Muscle of leg (tissue), 11 donors: Measurements from ENCODE around the gene UNC79. TPM values are rescaled to one million over a fixed set of nuclear protein-coding genes. Genes with fewer than 3 reads are reported as not detected.
"Not testable (repeated sequence)": the region's sequence is repeated elsewhere in the genome, so short reads cannot be mapped to it uniquely, and the experiment has no call there.

ENCODE experiments used
- DNase-seq: peaks from one replicate; pipeline ENCODE4 v3.0.0; 2013
- H3K27ac ChIP-seq: one replicate; pipeline ENCODE4 v1.5.1; 2013; ENCODE audit warnings: mild to moderate bottlenecking, low read length, control low read depth
- H3K27me3 ChIP-seq: one replicate; pipeline ENCODE4 v1.6.1; 2013; ENCODE audit warnings: low read length; ENCODE audit not compliant: control insufficient read depth, insufficient read depth
- H3K36me3 ChIP-seq: one replicate; pipeline ENCODE4 v1.6.1; 2013; ENCODE audit warnings: low read length; ENCODE audit not compliant: control insufficient read depth, insufficient read depth
- H3K4me1 ChIP-seq: one replicate; pipeline ENCODE4 v1.6.1; 2013; ENCODE audit warnings: low read length; ENCODE audit not compliant: control insufficient read depth, insufficient read depth
- H3K4me3 ChIP-seq: one replicate; pipeline ENCODE4 v1.5.1; 2013; ENCODE audit warnings: low read length, control low read depth
- H3K9me3 ChIP-seq: replicated peaks from 2 replicates; pipeline ENCODE4 v1.6.1; 2013; ENCODE audit warnings: low read depth, low read length; ENCODE audit not compliant: control insufficient read depth
- WGBS: methylation state at CpG from one replicate; pipeline ENCODE4 v1.1.5; 2013; ENCODE audit warnings: missing lambda C conversion rate; ENCODE audit not compliant: insufficient coverage; 5-methylcytosine and 5-hydroxymethylcytosine counted together
- polyA plus RNA-seq, 8 donors: library from polyadenylated mRNA; unstranded; fragments of 120-200 nt; gene quantifications; one replicate each; pipeline versions ENCODE4 v1.2.1 to v1.2.3, GENCODE V29; 2013; ENCODE audit warnings: inconsistent platforms in 1 of 8, low replicate concordance in 1 of 8; ENCODE audit not compliant: insufficient read length in 8 of 8, insufficient read depth in 1 of 8
- total RNA-seq: library from RNA; stranded (reverse); fragments of 120-200 nt; gene quantifications from one replicate; pipeline ENCODE4 v1.2.4, GENCODE V29; 2013

Gene UNC79
- total and polyA plus RNA-seq, 9 donors, result 0.24 to 0.60 (median 0.33) TPM

DNA sequence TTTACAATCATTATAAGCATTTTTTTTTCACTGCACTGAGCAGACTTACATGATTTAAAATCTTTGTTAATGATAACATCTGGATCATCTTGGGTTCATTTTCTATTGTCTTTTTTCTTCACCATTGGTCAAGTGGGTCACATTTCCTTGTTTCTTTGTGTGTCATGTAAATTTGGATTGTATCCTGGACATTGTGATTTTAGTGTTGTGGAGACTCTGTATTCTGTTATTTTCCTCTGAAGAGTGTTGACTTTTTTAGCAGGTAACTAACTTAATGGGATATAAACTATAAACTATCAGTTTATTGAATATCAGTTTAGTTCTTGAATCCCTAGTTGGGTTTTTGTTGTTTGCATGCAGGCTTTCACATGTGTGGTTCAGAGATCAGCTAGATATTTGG, 4.0 kb upstream of the UNC79 start:
- Histone ChIP-seq H3K27ac (no peak overlapping the region), H3K27me3 (peaks cover 18% of the 10 kb centered on the region), H3K4me1 (peaks cover 10% of the 10 kb centered on the region), H3K36me3 (no peaks in the 10 kb centered on the region), H3K9me3 (peaks cover 9% of the 10 kb centered on the region), H3K4me3 (no peak overlapping the region)
- no peak for DNase-seq

DNA sequence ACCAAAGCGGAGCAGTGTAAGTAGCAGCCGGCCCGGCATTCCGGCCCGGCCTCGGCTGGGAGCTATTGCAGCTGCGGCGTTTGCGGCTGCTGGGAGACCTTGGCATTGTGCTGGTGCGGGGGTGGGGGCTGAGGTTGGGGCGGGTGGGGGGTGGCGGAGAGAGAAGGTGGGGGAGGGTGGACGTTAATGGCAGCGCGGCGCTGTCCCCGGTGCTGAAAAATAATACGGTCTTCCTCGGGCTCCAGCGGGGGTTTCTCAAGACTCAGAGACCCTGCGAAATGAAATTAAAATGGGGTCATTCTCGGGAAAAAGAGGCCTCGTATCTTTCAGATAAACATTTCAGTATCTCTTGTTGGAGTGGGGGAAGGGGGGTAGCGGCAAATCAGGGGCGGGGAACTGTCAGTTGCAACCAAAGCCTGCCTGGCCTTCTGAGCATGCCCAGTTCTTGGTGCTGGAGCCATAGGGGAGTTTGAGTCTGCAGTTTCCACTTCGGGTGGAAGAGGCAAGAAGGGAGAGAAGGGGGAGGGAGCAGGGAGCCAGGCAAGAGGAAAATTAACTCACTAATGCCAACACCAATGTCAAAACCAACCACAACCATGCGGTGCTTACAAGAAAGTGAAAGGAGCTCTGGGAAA, 414 bp downstream of the UNC79 start:
- Histone ChIP-seq H3K4me3 (no peak overlapping the region), H3K27me3 (peaks cover 18% of the 10 kb centered on the region)
- 3% methylated on average over 9 of the region's 27 CpGs for WGBS

DNA sequence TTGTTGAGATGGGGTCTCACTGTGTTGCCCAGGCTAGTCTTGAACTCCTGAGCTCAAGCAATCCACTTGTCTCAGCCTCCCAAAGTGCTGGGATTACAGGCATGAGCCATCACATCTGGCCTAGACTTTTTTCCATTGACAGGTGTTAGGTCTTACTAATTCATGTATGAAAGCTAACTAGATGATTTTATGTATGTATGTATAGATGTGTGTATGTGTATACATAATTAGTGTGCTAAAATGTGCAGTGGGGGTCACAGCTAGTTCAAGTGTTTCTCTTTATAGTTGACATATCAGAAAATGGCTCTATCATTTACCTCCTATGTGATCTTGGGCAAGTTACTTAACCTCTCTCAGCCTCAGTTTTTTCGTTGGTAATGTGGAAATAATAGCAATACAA, 23.5 kb downstream of the UNC79 start:
- no CpG with 5 or more reads among the region's 1 CpG for WGBS
- H3K36me3 ChIP-seq, result no peaks in the 10 kb centered on the region
- H3K27ac ChIP-seq, result no peak overlapping the region
- no peaks in the 10 kb centered on the region for H3K4me1 ChIP-seq
- H3K4me3 ChIP-seq, result no peak overlapping the region
- H3K27me3 ChIP-seq, result no peaks in the 10 kb centered on the region
- DNase-seq, result no peak
- no peaks in the 10 kb centered on the region for H3K9me3 ChIP-seq

More for the DNA sequence above, 414 bp downstream of the UNC79 start:
- Histone ChIP-seq H3K4me1 (peaks cover 10% of the 10 kb centered on the region), H3K27ac (no peak overlapping the region), H3K36me3 (no peaks in the 10 kb centered on the region), H3K9me3 (no peaks in the 10 kb centered on the region)
- DNase-seq, result peak; percentile 28

DNA sequence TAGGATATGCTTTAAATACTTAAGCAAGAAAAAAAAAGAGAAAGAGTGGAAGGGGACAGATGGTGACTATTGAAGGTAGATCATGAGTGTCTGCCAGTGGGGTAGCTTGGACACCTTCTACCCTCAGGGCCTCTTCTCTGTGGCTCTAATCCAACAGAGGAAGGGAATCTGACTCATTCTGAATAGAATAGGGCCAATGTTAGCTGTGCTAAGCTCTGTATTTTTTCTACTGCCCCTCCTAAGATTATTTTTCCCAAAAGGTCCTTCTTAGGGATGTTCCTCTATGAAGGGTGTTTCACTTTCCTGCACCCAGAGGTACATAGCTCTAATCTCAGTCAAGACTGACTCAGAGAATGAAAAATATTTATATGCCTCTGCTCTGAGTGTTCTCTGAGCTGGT, 25.6 kb downstream of the UNC79 start:
- DNase-seq, result no peak
- no peak overlapping the region for H3K27ac ChIP-seq
- no peaks in the 10 kb centered on the region for H3K4me1 ChIP-seq
- no peaks in the 10 kb centered on the region for H3K27me3 ChIP-seq
- H3K4me3 ChIP-seq, result no peak overlapping the region
- no peaks in the 10 kb centered on the region for H3K9me3 ChIP-seq
- no peaks in the 10 kb centered on the region for H3K36me3 ChIP-seq

DNA sequence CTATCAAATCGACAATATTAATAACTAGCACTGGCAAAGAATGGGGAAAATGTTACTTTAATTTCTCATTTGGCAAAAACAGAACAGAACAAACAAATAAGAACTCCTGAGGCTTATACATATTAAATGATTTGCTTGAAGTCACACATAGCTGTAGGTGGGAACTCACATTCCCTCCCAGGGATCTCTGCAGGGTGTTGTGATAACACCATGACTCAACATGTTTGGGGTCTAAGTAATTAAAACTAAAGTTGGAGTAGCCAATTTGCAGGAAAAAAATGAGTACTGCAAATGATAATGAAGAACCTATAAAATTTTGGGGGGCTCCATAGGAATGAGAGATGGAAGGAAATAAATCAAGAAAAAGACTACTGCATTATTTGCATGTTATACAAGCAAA, 27.5 kb downstream of the UNC79 start:
- no peak overlapping the region for H3K27ac ChIP-seq
- no peaks in the 10 kb centered on the region for H3K4me1 ChIP-seq
- H3K36me3 ChIP-seq, result no peaks in the 10 kb centered on the region
- DNase-seq, result no peak
- H3K9me3 ChIP-seq, result no peaks in the 10 kb centered on the region
- no CpG with 5 or more reads among the region's 1 CpG for WGBS
- no peaks in the 10 kb centered on the region for H3K27me3 ChIP-seq
- no peak overlapping the region for H3K4me3 ChIP-seq

DNA sequence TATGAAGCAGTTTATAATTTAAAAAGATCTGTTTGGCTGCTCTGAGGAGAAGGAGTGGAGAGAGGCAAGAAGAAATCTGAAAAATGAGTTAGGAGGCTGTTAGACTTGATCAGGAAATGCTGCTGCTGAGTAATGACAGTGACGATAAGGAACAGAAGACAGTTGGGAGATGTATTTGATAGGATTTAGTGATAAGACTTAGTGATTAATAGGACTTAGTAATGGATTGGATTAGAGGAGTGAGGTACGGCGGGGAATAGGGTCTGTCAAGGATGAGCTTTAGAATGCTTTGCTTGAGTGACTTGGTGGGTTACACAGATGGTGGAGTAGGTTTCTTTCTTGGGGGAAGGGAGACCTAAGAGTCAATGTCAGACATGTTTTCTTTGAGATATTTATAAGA, 31.7 kb downstream of the UNC79 start:
- H3K4me1 ChIP-seq, result no peaks in the 10 kb centered on the region
- no peaks in the 10 kb centered on the region for H3K36me3 ChIP-seq
- no peak for DNase-seq
- 79% methylated on average over 3 of the region's 3 CpGs for WGBS
- H3K27ac ChIP-seq, result no peak overlapping the region
- H3K4me3 ChIP-seq, result no peak overlapping the region
- H3K27me3 ChIP-seq, result no peaks in the 10 kb centered on the region
- no peaks in the 10 kb centered on the region for H3K9me3 ChIP-seq

DNA sequence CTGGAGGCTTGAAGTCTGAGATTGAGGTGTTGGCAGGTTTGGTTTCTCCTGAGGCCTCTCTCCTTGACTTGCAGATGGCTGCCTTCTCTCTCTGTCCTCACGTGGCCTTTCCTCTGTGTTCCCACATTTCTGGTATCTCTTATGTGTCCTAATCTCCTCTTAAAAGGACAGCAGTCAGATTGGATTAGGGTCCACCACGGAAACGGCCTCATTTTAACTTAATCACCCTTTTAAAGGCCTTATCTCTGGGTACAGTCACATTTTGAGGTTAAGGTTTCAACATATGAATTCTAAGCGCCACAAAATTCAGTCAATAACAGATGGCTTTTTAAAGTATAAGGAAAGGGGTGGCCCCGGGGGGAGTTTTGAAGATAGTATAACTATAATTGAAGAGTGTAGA, 33.5 kb downstream of the UNC79 start:
- H3K27ac ChIP-seq, result no peak overlapping the region
- H3K9me3 ChIP-seq, result no peaks in the 10 kb centered on the region
- DNase-seq, result no peak
- no peaks in the 10 kb centered on the region for H3K27me3 ChIP-seq
- WGBS, result 55% methylated on average over 2 of the region's 5 CpGs
- no peak overlapping the region for H3K4me3 ChIP-seq
- H3K4me1 ChIP-seq, result no peaks in the 10 kb centered on the region
- no peaks in the 10 kb centered on the region for H3K36me3 ChIP-seq

DNA sequence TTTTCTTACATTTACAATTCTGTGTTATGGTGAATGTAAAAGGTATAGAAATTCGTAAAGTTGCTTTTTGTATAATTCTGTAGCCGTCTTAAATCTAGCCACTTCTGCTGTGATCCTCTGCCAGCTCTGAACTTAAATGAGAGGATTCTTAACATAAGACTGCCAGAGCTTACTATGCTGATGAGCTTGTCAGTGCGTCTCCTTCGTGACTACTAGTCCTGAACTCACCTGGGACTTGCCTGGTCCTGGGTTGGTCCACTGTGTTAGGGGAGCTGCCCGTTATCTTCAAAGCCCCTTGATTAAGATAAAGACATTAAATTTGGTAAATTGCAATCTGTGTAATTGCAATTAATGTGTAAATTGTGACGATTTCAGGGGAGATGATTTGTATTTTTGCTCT, 44.7 kb downstream of the UNC79 start:
- Histone ChIP-seq H3K4me1 (no peaks in the 10 kb centered on the region), H3K9me3 (no peaks in the 10 kb centered on the region), H3K4me3 (no peak overlapping the region), H3K27me3 (no peaks in the 10 kb centered on the region), H3K36me3 (no peaks in the 10 kb centered on the region), H3K27ac (no peak overlapping the region)
- WGBS, result 49% methylated on average over 4 of the region's 6 CpGs
- DNase-seq, result no peak

DNA sequence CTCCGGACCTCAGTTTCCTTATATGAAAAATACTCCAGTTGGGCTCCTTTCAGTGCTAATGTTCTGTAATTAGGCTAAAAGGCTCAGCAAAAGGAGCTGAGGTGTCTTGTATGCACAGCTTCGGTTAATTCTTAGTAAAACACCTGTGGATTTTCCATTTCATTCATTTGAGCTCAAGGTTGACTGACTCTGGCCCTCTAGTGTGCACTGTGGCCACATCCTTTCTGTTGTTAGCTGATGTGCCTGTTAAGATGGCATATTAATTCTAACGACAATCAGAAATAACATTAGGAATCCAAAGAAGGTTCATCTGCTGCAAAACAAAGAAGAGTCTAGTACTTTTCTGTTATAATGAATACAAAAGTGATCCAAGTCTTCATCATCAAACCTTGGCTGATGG, 45.6 kb downstream of the UNC79 start:
- H3K36me3 ChIP-seq, result no peaks in the 10 kb centered on the region
- H3K27me3 ChIP-seq, result no peaks in the 10 kb centered on the region
- no peaks in the 10 kb centered on the region for H3K9me3 ChIP-seq
- WGBS, result 100% methylated on average over 1 of the region's 3 CpGs
- H3K4me1 ChIP-seq, result no peaks in the 10 kb centered on the region
- no peak overlapping the region for H3K4me3 ChIP-seq
- H3K27ac ChIP-seq, result no peak overlapping the region
- no peak for DNase-seq

DNA sequence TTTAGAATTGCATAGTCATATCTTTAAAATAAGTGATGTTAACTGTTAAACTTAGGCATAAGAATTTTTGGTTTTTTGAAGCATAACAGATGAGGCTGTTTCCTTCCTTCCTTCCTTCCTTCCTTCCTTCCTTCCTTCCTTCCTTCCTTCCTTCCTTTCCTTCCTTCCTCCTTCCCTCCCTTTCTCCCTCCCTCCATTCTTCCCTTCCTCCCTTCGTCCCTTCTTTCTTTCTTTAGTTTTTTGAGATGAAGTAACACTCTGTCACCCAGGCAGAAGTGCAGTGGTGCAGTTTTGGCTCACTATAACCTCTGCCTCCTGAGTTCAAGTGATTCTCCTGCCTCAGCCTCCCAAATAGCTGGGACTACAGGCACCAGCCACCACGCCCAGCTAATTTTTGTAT, 48.3 kb downstream of the UNC79 start:
- H3K36me3 ChIP-seq, H3K27ac ChIP-seq, DNase-seq, H3K4me3 ChIP-seq, H3K27me3 ChIP-seq, H3K4me1 ChIP-seq, H3K9me3 ChIP-seq: not testable (repeated sequence)
- no CpG with 5 or more reads among the region's 2 CpGs for WGBS

DNA sequence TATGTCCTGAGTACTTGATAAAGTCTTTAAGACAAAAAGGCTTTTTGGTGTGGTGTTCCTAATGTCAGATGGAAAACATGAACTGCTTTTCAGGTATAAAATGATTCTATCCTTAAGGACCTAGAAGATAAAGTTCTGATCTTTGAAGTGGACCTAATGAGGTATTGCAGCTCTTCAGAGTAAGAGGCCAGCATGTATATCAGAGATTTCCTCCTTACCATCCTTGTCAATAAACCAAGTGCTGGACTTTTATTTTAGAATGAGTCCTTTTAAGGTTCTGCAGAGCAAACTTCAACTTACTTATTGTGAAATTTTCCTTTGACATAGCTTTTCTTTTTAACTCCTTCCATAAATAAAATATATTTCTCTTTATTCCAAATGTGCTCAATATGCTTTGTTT, 50.1 kb downstream of the UNC79 start:
- Histone ChIP-seq H3K27me3 (no peaks in the 10 kb centered on the region), H3K4me1 (no peaks in the 10 kb centered on the region), H3K36me3 (no peaks in the 10 kb centered on the region), H3K9me3 (no peaks in the 10 kb centered on the region), H3K4me3 (no peak overlapping the region), H3K27ac (no peak overlapping the region)
- DNase-seq, result no peak
